GM12801 (cell line): ENCODE results near the gene GNB4.

Experiments
- TF ChIP-seq, protein P1 (sequence below): IDR thresholded peaks from one replicate; pipeline ENCODE4 v1.5.1; 2011; ENCODE audit warnings: control low read depth; ENCODE audit not compliant: insufficient read length; ENCODE audit errors: extremely low read depth

GNB4 gene

DNA sequence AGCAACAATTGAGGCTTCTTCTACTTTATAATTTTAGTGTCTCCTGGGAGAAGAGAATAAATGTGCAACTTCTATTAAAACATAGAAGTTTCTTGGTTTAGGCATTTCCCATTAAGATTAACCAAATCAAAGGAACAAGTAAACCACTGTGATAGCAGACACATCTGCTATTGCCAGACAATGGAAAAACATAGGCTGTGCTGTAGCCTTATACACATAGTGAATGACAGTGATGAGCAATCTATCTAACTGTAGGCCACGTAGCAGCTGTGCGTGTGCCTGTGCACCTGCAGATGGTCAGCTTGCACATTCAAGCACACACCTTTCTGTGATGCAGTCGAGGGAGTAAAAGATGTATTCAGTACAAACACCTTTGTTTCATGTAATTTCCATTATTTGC lies 32.7 kb downstream of the GNB4 start:
- TF ChIP-seq, protein P1, sequence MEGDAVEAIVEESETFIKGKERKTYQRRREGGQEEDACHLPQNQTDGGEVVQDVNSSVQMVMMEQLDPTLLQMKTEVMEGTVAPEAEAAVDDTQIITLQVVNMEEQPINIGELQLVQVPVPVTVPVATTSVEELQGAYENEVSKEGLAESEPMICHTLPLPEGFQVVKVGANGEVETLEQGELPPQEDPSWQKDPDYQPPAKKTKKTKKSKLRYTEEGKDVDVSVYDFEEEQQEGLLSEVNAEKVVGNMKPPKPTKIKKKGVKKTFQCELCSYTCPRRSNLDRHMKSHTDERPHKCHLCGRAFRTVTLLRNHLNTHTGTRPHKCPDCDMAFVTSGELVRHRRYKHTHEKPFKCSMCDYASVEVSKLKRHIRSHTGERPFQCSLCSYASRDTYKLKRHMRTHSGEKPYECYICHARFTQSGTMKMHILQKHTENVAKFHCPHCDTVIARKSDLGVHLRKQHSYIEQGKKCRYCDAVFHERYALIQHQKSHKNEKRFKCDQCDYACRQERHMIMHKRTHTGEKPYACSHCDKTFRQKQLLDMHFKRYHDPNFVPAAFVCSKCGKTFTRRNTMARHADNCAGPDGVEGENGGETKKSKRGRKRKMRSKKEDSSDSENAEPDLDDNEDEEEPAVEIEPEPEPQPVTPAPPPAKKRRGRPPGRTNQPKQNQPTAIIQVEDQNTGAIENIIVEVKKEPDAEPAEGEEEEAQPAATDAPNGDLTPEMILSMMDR: no peak

DNA sequence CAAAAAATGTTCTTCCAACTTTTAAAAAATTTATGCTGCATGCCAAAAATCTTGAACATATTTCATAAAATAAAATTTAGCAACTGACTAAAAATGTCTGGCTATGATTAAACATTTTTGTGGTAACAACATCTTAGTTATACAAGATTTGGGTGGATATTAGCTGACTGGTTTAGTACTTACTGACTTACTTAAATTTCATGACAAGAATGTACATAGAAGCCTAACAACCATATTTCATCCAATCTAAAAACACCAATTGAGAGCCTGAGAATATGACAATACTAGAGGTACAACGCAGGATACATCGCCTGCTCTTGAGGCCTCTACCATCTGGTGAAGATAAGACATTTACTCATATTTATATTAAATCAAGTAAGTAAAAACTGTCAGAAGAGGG lies 34.6 kb downstream of the GNB4 start:
- TF ChIP-seq, protein P1: no peak

DNA sequence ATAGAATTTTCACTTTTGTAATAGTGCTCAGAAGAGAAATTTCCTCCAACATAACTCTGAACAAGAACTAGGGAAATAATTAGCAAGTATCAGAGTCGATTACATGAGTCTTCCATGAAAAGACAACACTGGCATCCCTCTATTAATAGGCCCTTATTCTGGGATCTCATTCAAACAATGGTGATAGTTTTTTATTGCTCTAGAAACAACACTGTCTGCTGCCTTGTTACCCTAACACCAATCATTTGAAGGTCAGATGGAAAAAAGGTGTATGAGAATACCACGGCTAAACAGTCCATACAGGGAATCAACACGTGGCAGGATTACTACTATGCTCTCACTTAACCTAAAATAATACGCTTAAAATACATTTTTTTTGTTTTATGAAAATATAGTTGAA lies 35.9 kb downstream of the GNB4 start:
- TF ChIP-seq, protein P1: no peak

DNA sequence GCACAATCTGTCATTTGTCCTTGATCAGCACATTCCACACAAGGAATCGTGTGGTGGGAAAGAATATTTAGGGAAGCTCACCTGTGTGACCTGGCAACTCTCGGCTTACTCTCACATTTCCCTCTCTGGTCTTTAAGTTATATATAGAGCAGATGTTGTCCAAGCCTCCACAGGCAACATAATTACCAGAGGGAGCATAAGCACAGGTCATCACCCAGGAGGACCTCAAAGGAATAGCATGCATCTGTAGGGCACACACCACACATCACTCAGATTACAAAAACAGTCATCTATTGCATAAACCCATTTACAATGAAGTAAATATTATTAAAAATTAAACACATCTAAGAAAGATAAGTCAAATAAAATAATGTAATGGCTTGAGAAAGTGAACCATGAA lies 36.5 kb downstream of the GNB4 start:
- TF ChIP-seq, protein P1: no peak

DNA sequence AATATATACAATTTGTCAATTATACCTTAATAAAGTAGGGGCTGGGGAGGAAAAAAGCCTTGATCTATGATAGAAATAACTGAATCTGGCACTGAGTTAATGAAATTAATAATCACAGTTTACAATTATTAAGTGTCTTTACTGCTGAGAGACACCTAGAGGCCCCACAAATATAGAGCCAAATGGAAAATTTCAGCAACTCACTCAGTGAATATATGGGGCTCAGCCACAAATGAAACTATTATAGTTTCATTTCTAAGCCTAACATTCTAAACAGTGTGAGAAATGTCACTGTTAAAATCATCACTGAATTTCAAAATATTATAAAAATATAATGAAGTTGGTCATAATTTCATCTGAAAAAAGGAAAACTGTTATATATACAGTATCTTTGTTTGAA lies 40.3 kb downstream of the GNB4 start:
- TF ChIP-seq, protein P1: no peak

DNA sequence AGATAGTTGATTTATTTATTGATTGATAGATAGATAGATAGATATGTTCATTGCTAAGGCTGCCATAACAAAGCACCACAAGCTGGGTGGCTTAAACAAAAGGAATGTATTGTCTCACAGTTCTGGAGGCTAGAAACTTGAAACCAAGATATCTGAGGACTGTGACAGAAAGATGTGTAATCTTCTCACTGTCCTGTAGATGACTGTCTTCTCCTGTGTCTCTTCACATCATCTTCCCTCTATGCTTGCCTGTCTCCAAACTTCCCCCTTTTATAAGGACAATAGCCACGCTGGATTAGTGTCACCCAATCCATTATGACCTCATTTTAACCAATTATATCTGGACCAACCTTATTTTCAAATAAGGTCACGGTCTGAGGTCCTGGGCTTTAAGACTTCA lies 40.9 kb downstream of the GNB4 start:
- TF ChIP-seq, protein P1: no peak

DNA sequence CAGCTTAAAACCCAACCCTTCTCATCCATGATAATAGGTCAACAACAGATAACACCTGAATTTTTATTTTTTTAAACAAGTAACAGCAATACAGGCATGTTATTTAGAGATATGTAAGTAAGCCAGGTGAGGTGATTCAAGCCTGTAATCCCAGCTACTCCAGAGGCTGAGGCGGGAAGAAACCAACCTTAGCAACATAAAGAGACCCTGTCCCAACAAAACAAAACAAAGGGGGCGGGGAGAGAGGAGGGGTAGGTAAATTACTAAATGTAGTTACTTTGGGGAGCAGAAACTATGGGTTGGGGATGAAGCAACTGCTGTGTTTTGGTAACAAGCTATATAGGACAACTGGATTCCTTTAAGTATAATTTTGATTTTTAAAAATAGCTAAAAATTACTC lies 47.0 kb downstream of the GNB4 start:
- TF ChIP-seq, protein P1: no peak

DNA sequence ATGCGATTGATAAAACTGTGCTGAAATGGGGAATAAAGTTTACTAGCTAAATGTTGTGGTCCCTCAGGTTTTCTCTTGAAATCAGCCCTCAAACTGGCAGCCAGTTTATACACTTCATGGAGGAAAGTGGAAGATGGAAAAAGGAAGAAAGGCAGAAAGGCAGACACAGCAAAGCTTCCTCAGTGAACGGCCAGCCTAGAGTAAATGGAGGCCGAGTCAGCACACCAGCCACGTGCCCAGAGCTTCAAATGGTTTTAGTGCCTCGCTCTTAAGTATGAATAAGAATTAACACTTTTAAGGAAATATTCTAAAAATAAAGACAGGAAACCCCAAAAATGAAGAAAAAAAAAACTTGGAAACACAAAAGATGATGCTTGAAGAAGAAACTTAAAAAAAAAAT lies 48.3 kb downstream of the GNB4 start:
- TF ChIP-seq, protein P1: no peak
